H1 (cell line): ENCODE results near the gene ELOVL5. TPM values are rescaled to one million over a fixed set of nuclear protein-coding genes. Genes with fewer than 3 reads are reported as not detected.

Source experiments
- CTBP2 ChIP-seq: IDR thresholded peaks from 2 replicates; pipeline ENCODE4 v1.7.0; 2011; ENCODE audit warnings: borderline replicate concordance, mild to moderate bottlenecking, moderate library complexity, mixed read lengths, low read length; ENCODE audit not compliant: insufficient read depth, insufficient read length
- EZH2 ChIP-seq: fragments of 200-600 bp; sonication (generic); IDR thresholded peaks from 2 replicates; pipeline ENCODE4 v1.7.1; 2012; ENCODE audit warnings: low read depth, mild to moderate bottlenecking, moderate library complexity, low read length, inconsistent platforms; ENCODE audit not compliant: severe bottlenecking
- HDAC2 ChIP-seq, 2 experiments: fragments of 300-600 bp in 1 of 2; sonication (generic) in 1 of 2; IDR thresholded peaks; 2 replicates each; pipeline ENCODE4 v1.6.1; 2011 to 2012; ENCODE audit warnings: low read depth in 2 of 2, low read length in 2 of 2, mild to moderate bottlenecking in 2 of 2, moderate library complexity in 2 of 2, borderline replicate concordance in 1 of 2, inconsistent platforms in 1 of 2
- JUN ChIP-seq: IDR thresholded peaks from 2 replicates; pipeline ENCODE4 v1.6.1; 2011; ENCODE audit warnings: low read depth, mild to moderate bottlenecking, improper control_type of control experiment, low read length
- PHF8 ChIP-seq: fragments of 200-600 bp; sonication (generic); conservative IDR thresholded peaks from 2 replicates; pipeline ENCODE4 v1.7.1; 2012; ENCODE audit warnings: low read depth, mild to moderate bottlenecking, inconsistent platforms, low read length, moderate library complexity
- polyA plus RNA-seq, 7 experiments: library from polyadenylated mRNA; depleted of rRNA in 3 of 7; stranded (reverse) in 5 of 7; unstranded in 2 of 7; fragments of >200 nt in 5 of 7; fragments of 200-250 nt in 2 of 7; gene quantifications; 1 replicate in 5 of 7; 2 replicates in 1 of 7; 4 replicates in 1 of 7; pipeline versions ENCODE4 v1.2.1 to v1.2.3, GENCODE V29; 2011 to 2013; ENCODE audit warnings: missing spikeins in 2 of 7, mixed read lengths in 2 of 7
- total RNA-seq: library from RNA; stranded (reverse); fragmentation: NEBNext Ultra II Directional; extraction: Animal tissue kit (Norgen Biotek cat#: 25700); gene quantifications from 2 replicates; pipeline ENCODE4 v1.2.1, GENCODE V29; 2021

The ELOVL5 gene
- total and polyA plus RNA-seq, 2 of the 8 experiments (the other 6 are each of a cell fraction or from before 2014, with no cell fraction given) = 113 to 156 TPM

GRCh38 chr6:53366128-53366641 lies 17.4 kb upstream of the ELOVL5 start (continued):
- no peak for TF ChIP-seq CTBP2
- TF ChIP-seq JUN = no peak
- TF ChIP-seq HDAC2 (IDR thresholded peaks at IDR 0.05; ENCODE audit: borderline replicate concordance in 1 of 2, low read depth in 2 of 2, low read length in 2 of 2) = no peak
- no peak for TF ChIP-seq PHF8
- TF ChIP-seq EZH2 = no peak
